ENCODE data around the gene RTP5. TPM values are rescaled to one million over a fixed set of nuclear protein-coding genes. Genes with fewer than 3 reads are reported as not detected.
"Not testable (repeated sequence)": the region's sequence is repeated elsewhere in the genome, so short reads cannot be mapped to it uniquely, and the experiment has no call there.

RTP5 gene
- total and polyA plus RNA-seq, 3 experiments from 2014 or later: 0.11 to 0.23 (median 0.18) TPM

DNA sequence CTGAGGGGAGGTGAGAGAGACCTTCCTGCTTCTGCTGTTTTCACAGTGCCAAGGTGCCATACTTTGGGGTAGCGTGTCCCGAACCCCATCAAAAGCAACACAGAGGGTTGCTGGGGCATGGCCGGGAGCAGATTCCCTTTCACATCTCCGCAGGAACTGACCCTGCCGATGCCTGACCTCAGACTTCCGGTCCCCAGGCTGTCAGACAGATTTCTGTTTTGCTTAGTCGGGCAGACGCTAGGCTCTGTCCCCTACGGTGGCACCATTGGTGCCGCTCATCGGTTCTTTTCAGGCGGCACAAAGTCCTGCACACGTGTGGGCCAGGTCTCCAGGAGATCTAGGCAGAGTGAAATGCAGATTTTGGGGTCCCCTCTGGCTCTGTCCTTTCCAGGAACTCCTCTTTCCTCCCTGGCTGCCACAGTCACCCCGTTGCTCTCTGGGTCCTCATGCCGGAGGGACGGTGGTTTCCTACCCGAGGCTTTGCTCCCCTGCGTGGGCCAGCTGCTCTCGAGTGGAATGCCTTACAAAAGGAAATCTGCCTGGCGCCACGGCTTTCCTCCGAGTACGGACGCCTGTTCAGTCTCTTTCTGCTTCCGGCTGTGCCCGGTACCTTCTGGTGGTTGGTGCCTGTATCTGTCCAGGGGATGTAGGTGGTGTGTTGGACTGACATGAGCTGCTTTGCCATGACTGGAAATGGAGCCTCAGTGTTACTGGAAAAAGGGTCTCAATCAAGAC, 39.3 kb downstream of the RTP5 start:
- peaks cover 19 to 31% (median 24%) of the 10 kb centered on the region in 3 donors for H3K36me3 Mint-ChIP-seq
- DNase-seq: no peak

GRCh38 chr2:241909769-241910168, 40.2 kb downstream of the RTP5 start:
- peaks cover 5% of the 10 kb centered on the region for H3K36me3 ChIP-seq (ENCODE audit: insufficient read depth, low read length)
- Mint-ChIP-seq H3K4me1 (peaks cover 0 to 2% (median 0%) of the 10 kb centered on the region in 3 donors), H3K27ac (no peak overlapping the region), H3K4me3 (peak overlapping the region in 1 of 7 donors; percentile 56), H3K36me3 (peaks cover 19 to 31% (median 24%) of the 10 kb centered on the region in 3 donors), H3K27me3 (no peaks in the 10 kb centered on the region), H3K9me3 (peaks cover 0 to 2% (median 0%) of the 10 kb centered on the region in 5 donors)
- no peak overlapping the region for H3K27ac ChIP-seq (ENCODE audit: low read depth, low read length)
- H3K4me3 ChIP-seq (ENCODE audit: low read length): no peak overlapping the region
- ChIA-PET POLR2A (no interaction called here), CTCF (no interaction called here)
- no peaks in the 10 kb centered on the region for H3K27me3 ChIP-seq (ENCODE audit: insufficient read depth, low read length, poor library complexity, severe bottlenecking)
- H3K9me3 ChIP-seq (ENCODE audit: low read length): no peaks in the 10 kb centered on the region
- DNase-seq: no peak
- H3K4me1 ChIP-seq (ENCODE audit: insufficient read depth, low read length): no peaks in the 10 kb centered on the region

More for the DNA sequence above, 39.3 kb downstream of the RTP5 start:
- Histone ChIP-seq H3K4me3 (ENCODE audit: low read length) (no peak overlapping the region), H3K36me3 (ENCODE audit: insufficient read depth, low read length) (peaks cover 5% of the 10 kb centered on the region), H3K9me3 (ENCODE audit: low read length) (no peaks in the 10 kb centered on the region), H3K27me3 (ENCODE audit: insufficient read depth, low read length, poor library complexity, severe bottlenecking) (no peaks in the 10 kb centered on the region), H3K27ac (ENCODE audit: low read depth, low read length) (no peak overlapping the region), H3K4me1 (ENCODE audit: insufficient read depth, low read length) (no peaks in the 10 kb centered on the region)
- H3K27ac Mint-ChIP-seq: no peak overlapping the region
- peaks cover 0 to 2% (median 0%) of the 10 kb centered on the region in 3 donors for H3K4me1 Mint-ChIP-seq
- no peak overlapping the region for H3K4me3 Mint-ChIP-seq
- POLR2A ChIA-PET: no interaction called here
- H3K9me3 Mint-ChIP-seq: peaks cover 0 to 2% (median 0%) of the 10 kb centered on the region in 5 donors
- CTCF ChIA-PET: no interaction called here
- H3K27me3 Mint-ChIP-seq: no peaks in the 10 kb centered on the region

GRCh38 chr2:241910604-241911520, 41.3 kb downstream of the RTP5 start:
- Histone ChIP-seq H3K27ac (ENCODE audit: low read depth, low read length) (no peak overlapping the region), H3K9me3 (ENCODE audit: low read length) (no peaks in the 10 kb centered on the region), H3K4me1 (ENCODE audit: insufficient read depth, low read length) (no peaks in the 10 kb centered on the region), H3K36me3 (ENCODE audit: insufficient read depth, low read length) (peaks cover 5% of the 10 kb centered on the region), H3K4me3 (ENCODE audit: low read length) (no peak overlapping the region), H3K27me3 (ENCODE audit: insufficient read depth, low read length, poor library complexity, severe bottlenecking) (no peaks in the 10 kb centered on the region)
- Mint-ChIP-seq H3K27me3 (no peaks in the 10 kb centered on the region), H3K4me1 (peaks cover 0 to 2% (median under 1%) of the 10 kb centered on the region in 3 donors), H3K9me3 (peaks cover 0 to 2% (median 0%) of the 10 kb centered on the region in 5 donors), H3K36me3 (peaks cover 20 to 28% (median 24%) of the 10 kb centered on the region in 3 donors), H3K4me3 (no peak overlapping the region), H3K27ac (no peak overlapping the region)
- CTCF ChIA-PET: no interaction called here
- DNase-seq: no peak
- POLR2A ChIA-PET: no interaction called here

- Mint-ChIP-seq H3K36me3 (peaks cover 25 to 29% (median 28%) of the 10 kb centered on the region in 3 donors), H3K4me1 (peaks cover 0 to 5% (median 2%) of the 10 kb centered on the region in 3 donors), H3K9me3 (peaks cover 0 to 2% (median 0%) of the 10 kb centered on the region in 5 donors), H3K4me3 (no peak overlapping the region), H3K27ac (no peak overlapping the region), H3K27me3 (no peaks in the 10 kb centered on the region)
- POLR2A ChIA-PET: no interaction called here
- Histone ChIP-seq H3K36me3 (ENCODE audit: insufficient read depth, low read length) (peaks cover 5% of the 10 kb centered on the region), H3K4me1 (ENCODE audit: insufficient read depth, low read length) (no peaks in the 10 kb centered on the region), H3K27me3 (ENCODE audit: insufficient read depth, low read length, poor library complexity, severe bottlenecking) (no peaks in the 10 kb centered on the region), H3K9me3 (ENCODE audit: low read length) (no peaks in the 10 kb centered on the region), H3K4me3 (ENCODE audit: low read length) (no peak overlapping the region), H3K27ac (ENCODE audit: low read depth, low read length) (no peak overlapping the region)
- DNase-seq: no peak
- CTCF ChIA-PET: no interaction called here
These were observed 42.0 kb downstream of the RTP5 start for GRCh38 chr2:241911551-241911950.

- H3K9me3 ChIP-seq (ENCODE audit: low read length): no peaks in the 10 kb centered on the region
- Mint-ChIP-seq H3K27ac (no peak overlapping the region), H3K9me3 (peaks cover 0 to 2% (median 0%) of the 10 kb centered on the region in 5 donors), H3K4me3 (no peak overlapping the region), H3K4me1 (peaks cover 0 to 5% (median 2%) of the 10 kb centered on the region in 3 donors), H3K36me3 (peaks cover 24 to 29% (median 26%) of the 10 kb centered on the region in 3 donors), H3K27me3 (no peaks in the 10 kb centered on the region)
- peaks cover 5% of the 10 kb centered on the region for H3K36me3 ChIP-seq (ENCODE audit: insufficient read depth, low read length)
- no peak for DNase-seq
- no peaks in the 10 kb centered on the region for H3K27me3 ChIP-seq (ENCODE audit: insufficient read depth, low read length, poor library complexity, severe bottlenecking)
- H3K27ac ChIP-seq (ENCODE audit: low read depth, low read length): no peak overlapping the region
- ChIA-PET CTCF (no interaction called here), POLR2A (no interaction called here)
- no peak overlapping the region for H3K4me3 ChIP-seq (ENCODE audit: low read length)
- no peaks in the 10 kb centered on the region for H3K4me1 ChIP-seq (ENCODE audit: insufficient read depth, low read length)
These were observed 42.6 kb downstream of the RTP5 start for GRCh38 chr2:241912021-241912555.

GRCh38 chr2:241913703-241914102, 44.2 kb downstream of the RTP5 start:
- H3K4me1 Mint-ChIP-seq: peaks cover 0 to 5% (median 2%) of the 10 kb centered on the region in 3 donors
- no peak for DNase-seq
- CTCF ChIA-PET: no interaction called here
- Histone ChIP-seq H3K36me3 (ENCODE audit: insufficient read depth, low read length) (peaks cover 5% of the 10 kb centered on the region), H3K4me3 (ENCODE audit: low read length) (no peak overlapping the region), H3K9me3 (ENCODE audit: low read length) (no peaks in the 10 kb centered on the region), H3K4me1 (ENCODE audit: insufficient read depth, low read length) (no peaks in the 10 kb centered on the region), H3K27me3 (ENCODE audit: insufficient read depth, low read length, poor library complexity, severe bottlenecking) (no peaks in the 10 kb centered on the region), H3K27ac (ENCODE audit: low read depth, low read length) (no peak overlapping the region)
- H3K36me3 Mint-ChIP-seq: peaks cover 22 to 29% (median 26%) of the 10 kb centered on the region in 3 donors
- POLR2A ChIA-PET: no interaction called here
- H3K27ac Mint-ChIP-seq: no peak overlapping the region
- H3K9me3 Mint-ChIP-seq: peaks cover 0 to 2% (median 0%) of the 10 kb centered on the region in 5 donors
- no peaks in the 10 kb centered on the region for H3K27me3 Mint-ChIP-seq
- H3K4me3 Mint-ChIP-seq: no peak overlapping the region

- Mint-ChIP-seq H3K9me3 (peaks cover 0 to 2% (median 0%) of the 10 kb centered on the region in 5 donors), H3K27me3 (no peaks in the 10 kb centered on the region), H3K36me3 (peaks cover 21 to 24% (median 22%) of the 10 kb centered on the region in 3 donors), H3K4me1 (peaks cover 0 to 5% (median 2%) of the 10 kb centered on the region in 3 donors), H3K27ac (no peak overlapping the region), H3K4me3 (no peak overlapping the region)
- Histone ChIP-seq H3K27ac (ENCODE audit: low read depth, low read length) (no peak overlapping the region), H3K9me3 (ENCODE audit: low read length) (no peaks in the 10 kb centered on the region), H3K36me3 (ENCODE audit: insufficient read depth, low read length) (peaks cover 5% of the 10 kb centered on the region), H3K27me3 (ENCODE audit: insufficient read depth, low read length, poor library complexity, severe bottlenecking) (no peaks in the 10 kb centered on the region), H3K4me3 (ENCODE audit: low read length) (no peak overlapping the region), H3K4me1 (ENCODE audit: insufficient read depth, low read length) (no peaks in the 10 kb centered on the region)
- CTCF ChIA-PET: no interaction called here
- POLR2A ChIA-PET: no interaction called here
- DNase-seq: no peak
These were observed 45.0 kb downstream of the RTP5 start for GRCh38 chr2:241914542-241914941.

DNA sequence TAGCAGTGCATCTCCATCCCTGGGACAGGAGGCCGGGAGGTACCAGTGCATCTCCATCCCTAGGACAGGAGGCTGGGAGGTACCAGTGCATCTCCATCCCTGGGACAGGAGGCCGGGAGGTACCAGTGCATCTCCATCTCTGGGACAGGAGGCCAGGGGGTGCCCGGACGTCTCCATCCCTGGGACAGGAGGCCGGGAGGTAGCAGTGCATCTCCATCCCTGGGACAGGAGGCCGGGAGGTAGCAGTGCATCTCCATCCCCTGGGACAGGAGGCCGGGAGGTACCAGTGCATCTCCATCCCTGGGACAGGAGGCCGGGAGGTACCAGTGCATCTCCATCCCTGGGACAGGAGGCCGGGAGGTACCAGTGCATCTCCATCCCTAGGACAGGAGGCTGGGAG, 52.1 kb downstream of the RTP5 start:
- H3K4me1 Mint-ChIP-seq: peaks cover 8 to 27% (median 22%) of the 10 kb centered on the region in 3 donors
- CTCF ChIA-PET: not testable (repeated sequence)

More for the DNA sequence above, 52.1 kb downstream of the RTP5 start:
- H3K27me3 ChIP-seq (ENCODE audit: insufficient read depth, low read length, poor library complexity, severe bottlenecking); POLR2A ChIA-PET; H3K9me3 ChIP-seq (ENCODE audit: low read length); H3K27ac Mint-ChIP-seq; H3K4me3 ChIP-seq (ENCODE audit: low read length); H3K36me3 ChIP-seq (ENCODE audit: insufficient read depth, low read length); H3K36me3 Mint-ChIP-seq; DNase-seq; H3K27ac ChIP-seq (ENCODE audit: low read depth, low read length); H3K27me3 Mint-ChIP-seq; H3K4me1 ChIP-seq (ENCODE audit: insufficient read depth, low read length); H3K9me3 Mint-ChIP-seq; H3K4me3 Mint-ChIP-seq: not testable (repeated sequence)

Measured in CD8-positive, alpha-beta memory T cell (primary cell).